ENCODE measurements around the gene SNX8. TPM values are rescaled to one million over a fixed set of nuclear protein-coding genes. Genes with fewer than 3 reads are reported as not detected.

SNX8 gene
- total RNA-seq, 1 experiment from 2014 or later: 40.6 TPM

DNA sequence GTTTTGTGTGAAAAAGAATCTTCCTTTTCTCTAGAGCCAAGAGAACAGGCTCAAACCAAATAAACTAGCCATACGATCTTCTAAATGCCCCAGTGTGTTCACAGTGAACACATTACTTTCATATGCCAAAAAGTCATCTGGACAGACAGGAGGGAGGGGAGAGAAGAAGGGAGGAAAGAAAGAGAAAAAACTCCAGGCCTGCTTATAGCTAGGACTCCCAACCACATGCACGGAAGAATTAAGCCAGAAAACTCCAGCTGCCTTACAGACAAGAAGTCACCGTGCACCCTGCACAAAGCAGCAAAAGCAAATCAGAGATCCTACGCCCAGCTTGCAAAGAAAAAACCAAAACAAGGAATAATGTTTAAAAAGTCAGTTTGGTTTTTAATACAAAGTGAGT lies 34.3 kb downstream of the SNX8 start:
- H3K79me2 ChIP-seq (ENCODE audit: insufficient read depth, low read length): no peaks in the 10 kb centered on the region
- H3K9ac ChIP-seq (ENCODE audit: extremely low read depth, insufficient read length, low read length): no peak overlapping the region
- H3K4me2 ChIP-seq (ENCODE audit: insufficient read depth, insufficient read length, low read length): no peak overlapping the region
- H3K36me3 Mint-ChIP-seq (ENCODE audit: insufficient read depth in 1 of 3, low read depth in 3 of 3): peaks cover 0 to 15% (median 6%) of the 10 kb centered on the region in 3 experiments; a peak in 4 of 7 replicates
- no peak overlapping the region for H2BK5ac ChIP-seq (ENCODE audit: insufficient read length, low read length)
- H3K23me2 ChIP-seq (ENCODE audit: insufficient read length, low read depth, low read length, poor library complexity, severe bottlenecking): no peaks in the 10 kb centered on the region
- no peak overlapping the region for H3K56ac ChIP-seq (ENCODE audit: insufficient read length, low read depth, low read length)
- H3K4me3 Mint-ChIP-seq: no peak overlapping the region
- H4K20me1 ChIP-seq (ENCODE audit: control insufficient read depth, insufficient read depth, insufficient read length): no peaks in the 10 kb centered on the region
- no peak overlapping the region for H3K27ac ChIP-seq (ENCODE audit: insufficient read length, low read depth, low read length)
- WGBS (ENCODE audit: extremely low coverage, insufficient read length, low lambda C conversion rate): no CpG with 5 or more reads among the region's 4 CpGs
- no peak overlapping the region for H2AFZ ChIP-seq (ENCODE audit: low read length)
- no peak overlapping the region for H3T11ph ChIP-seq (ENCODE audit: low read length)
- H2BK15ac ChIP-seq (ENCODE audit: low read depth, low read length): no peak overlapping the region
- no peaks in the 10 kb centered on the region for H3K9me3 Mint-ChIP-seq
- H2AK5ac ChIP-seq (ENCODE audit: insufficient read length, low read length): no peak overlapping the region
- H3K14ac ChIP-seq (ENCODE audit: insufficient read depth, low read length): no peak overlapping the region
- H3K27me3 ChIP-seq (ENCODE audit: insufficient read depth, low read length): no peaks in the 10 kb centered on the region
- TF ChIP-seq, protein P1, sequence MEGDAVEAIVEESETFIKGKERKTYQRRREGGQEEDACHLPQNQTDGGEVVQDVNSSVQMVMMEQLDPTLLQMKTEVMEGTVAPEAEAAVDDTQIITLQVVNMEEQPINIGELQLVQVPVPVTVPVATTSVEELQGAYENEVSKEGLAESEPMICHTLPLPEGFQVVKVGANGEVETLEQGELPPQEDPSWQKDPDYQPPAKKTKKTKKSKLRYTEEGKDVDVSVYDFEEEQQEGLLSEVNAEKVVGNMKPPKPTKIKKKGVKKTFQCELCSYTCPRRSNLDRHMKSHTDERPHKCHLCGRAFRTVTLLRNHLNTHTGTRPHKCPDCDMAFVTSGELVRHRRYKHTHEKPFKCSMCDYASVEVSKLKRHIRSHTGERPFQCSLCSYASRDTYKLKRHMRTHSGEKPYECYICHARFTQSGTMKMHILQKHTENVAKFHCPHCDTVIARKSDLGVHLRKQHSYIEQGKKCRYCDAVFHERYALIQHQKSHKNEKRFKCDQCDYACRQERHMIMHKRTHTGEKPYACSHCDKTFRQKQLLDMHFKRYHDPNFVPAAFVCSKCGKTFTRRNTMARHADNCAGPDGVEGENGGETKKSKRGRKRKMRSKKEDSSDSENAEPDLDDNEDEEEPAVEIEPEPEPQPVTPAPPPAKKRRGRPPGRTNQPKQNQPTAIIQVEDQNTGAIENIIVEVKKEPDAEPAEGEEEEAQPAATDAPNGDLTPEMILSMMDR (conservative IDR thresholded peaks at IDR 0.05): no peak
- H3K4ac ChIP-seq (ENCODE audit: low read depth, low read length): no peak overlapping the region
- DNase-seq: no peak
- no peaks in the 10 kb centered on the region for H3K79me1 ChIP-seq (ENCODE audit: insufficient read depth, low read depth, low read length, poor library complexity, severe bottlenecking)
- H2BK120ac ChIP-seq (ENCODE audit: low read depth, low read length, poor library complexity, severe bottlenecking): no peak overlapping the region
- no peak overlapping the region for H4K5ac ChIP-seq (ENCODE audit: insufficient read length, low read depth, low read length)
- no peak overlapping the region for H3K23ac ChIP-seq (ENCODE audit: insufficient read length, low read depth, low read length)
- H3K4me1 ChIP-seq (ENCODE audit: insufficient read depth, low read length): no peaks in the 10 kb centered on the region
- no peak overlapping the region for H2BK20ac ChIP-seq (ENCODE audit: low read depth, low read length, poor library complexity, severe bottlenecking)
- H4K8ac ChIP-seq (replicated peaks; ENCODE audit: insufficient read length, low read depth, low read length): no peak overlapping the region
- H3K27ac Mint-ChIP-seq: peak overlapping the region; percentile 13 to 80 (median 80); a peak in 4 of 7 replicates
- no peaks in the 10 kb centered on the region for H3K27me3 Mint-ChIP-seq (ENCODE audit: low read depth)
- H3K4me1 Mint-ChIP-seq: peaks cover 12 to 23% of the 10 kb centered on the region in 2 experiments
- H3K18ac ChIP-seq (ENCODE audit: insufficient read length, low read depth, low read length): no peak overlapping the region
- no peak overlapping the region for H2BK12ac ChIP-seq (ENCODE audit: insufficient read length, low read depth, low read length)
- H4K91ac ChIP-seq (ENCODE audit: insufficient read length, low read depth, low read length): no peak overlapping the region
- H3K9me3 ChIP-seq (ENCODE audit: control insufficient read depth, low read depth, low read length): no peaks in the 10 kb centered on the region

Data from H9 (cell line).